ENCODE data around the gene IL25.

Gene IL25

GRCh38 chr14:23384364-23385080, 11.9 kb downstream of the IL25 start:
- TF ChIP-seq EP300 (IDR thresholded peaks at IDR 0.05; ENCODE audit: borderline replicate concordance) (no peak), TAF1 (IDR thresholded peaks at IDR 0.05; ENCODE audit: low read depth) (no peak), USF1 (IDR thresholded peaks at IDR 0.05) (no peak), EGR1 (IDR thresholded peaks at IDR 0.05) (no peak), RAD21 (IDR thresholded peaks at IDR 0.05; ENCODE audit: low read depth) (no peak), YY1 (IDR thresholded peaks at IDR 0.05; ENCODE audit: low read depth) (no peak)

- TF ChIP-seq TEAD4 (IDR thresholded peaks at IDR 0.05) (no peak), CEBPB (IDR thresholded peaks at IDR 0.05) (no peak), REST (IDR thresholded peaks at IDR 0.05; ENCODE audit: low read depth) (no peak), CREB1 (IDR thresholded peaks at IDR 0.05; ENCODE audit: low read depth) (no peak), NFIC (IDR thresholded peaks at IDR 0.05) (no peak), EP300 (IDR thresholded peaks at IDR 0.05; ENCODE audit: borderline replicate concordance) (no peak), TCF12 (IDR thresholded peaks at IDR 0.05; ENCODE audit: low read depth) (no peak), RAD21 (IDR thresholded peaks at IDR 0.05; ENCODE audit: low read depth) (no peak), USF1 (IDR thresholded peaks at IDR 0.05) (no peak), ZBTB7A (IDR thresholded peaks at IDR 0.05; ENCODE audit: low read depth) (no peak), FOXM1 (IDR thresholded peaks at IDR 0.05; ENCODE audit: borderline replicate concordance, low read depth) (no peak), EGR1 (IDR thresholded peaks at IDR 0.05) (no peak), YY1 (IDR thresholded peaks at IDR 0.05; ENCODE audit: low read depth) (no peak), MAX (IDR thresholded peaks at IDR 0.05) (no peak), TAF1 (IDR thresholded peaks at IDR 0.05; ENCODE audit: low read depth) (no peak)
Observed at GRCh38 chr14:23385244-23385641, 12.6 kb downstream of the IL25 start.

- TF ChIP-seq TAF1 (IDR thresholded peaks at IDR 0.05; ENCODE audit: low read depth), result no peak
- TF ChIP-seq REST (IDR thresholded peaks at IDR 0.05; ENCODE audit: low read depth), result no peak
- TF ChIP-seq EP300 (IDR thresholded peaks at IDR 0.05; ENCODE audit: borderline replicate concordance), result no peak
- no peak for TF ChIP-seq FOXM1 (IDR thresholded peaks at IDR 0.05; ENCODE audit: borderline replicate concordance, low read depth)
- no peak for TF ChIP-seq ZBTB7A (IDR thresholded peaks at IDR 0.05; ENCODE audit: low read depth)
- TF ChIP-seq USF1 (IDR thresholded peaks at IDR 0.05), result no peak
- no peak for TF ChIP-seq EGR1 (IDR thresholded peaks at IDR 0.05)
Observed at GRCh38 chr14:23385642-23386265, 13.1 kb downstream of the IL25 start.

GRCh38 chr14:23386999-23387398, 14.4 kb downstream of the IL25 start:
- TF ChIP-seq CEBPB (IDR thresholded peaks at IDR 0.05) (no peak), FOXM1 (IDR thresholded peaks at IDR 0.05; ENCODE audit: borderline replicate concordance, low read depth) (no peak), EP300 (IDR thresholded peaks at IDR 0.05; ENCODE audit: borderline replicate concordance) (no peak), EGR1 (IDR thresholded peaks at IDR 0.05) (no peak), CREB1 (IDR thresholded peaks at IDR 0.05; ENCODE audit: low read depth) (no peak), TCF12 (IDR thresholded peaks at IDR 0.05; ENCODE audit: low read depth) (no peak), TEAD4 (IDR thresholded peaks at IDR 0.05) (no peak), USF1 (IDR thresholded peaks at IDR 0.05) (no peak), MAX (IDR thresholded peaks at IDR 0.05) (no peak), TAF1 (IDR thresholded peaks at IDR 0.05; ENCODE audit: low read depth) (no peak), YY1 (IDR thresholded peaks at IDR 0.05; ENCODE audit: low read depth) (no peak), REST (IDR thresholded peaks at IDR 0.05; ENCODE audit: low read depth) (no peak), NFIC (IDR thresholded peaks at IDR 0.05) (no peak), RAD21 (IDR thresholded peaks at IDR 0.05; ENCODE audit: low read depth) (no peak), ZBTB7A (IDR thresholded peaks at IDR 0.05; ENCODE audit: low read depth) (no peak)
